ENCODE data around the gene TTLL7.

Gene TTLL7

DNA sequence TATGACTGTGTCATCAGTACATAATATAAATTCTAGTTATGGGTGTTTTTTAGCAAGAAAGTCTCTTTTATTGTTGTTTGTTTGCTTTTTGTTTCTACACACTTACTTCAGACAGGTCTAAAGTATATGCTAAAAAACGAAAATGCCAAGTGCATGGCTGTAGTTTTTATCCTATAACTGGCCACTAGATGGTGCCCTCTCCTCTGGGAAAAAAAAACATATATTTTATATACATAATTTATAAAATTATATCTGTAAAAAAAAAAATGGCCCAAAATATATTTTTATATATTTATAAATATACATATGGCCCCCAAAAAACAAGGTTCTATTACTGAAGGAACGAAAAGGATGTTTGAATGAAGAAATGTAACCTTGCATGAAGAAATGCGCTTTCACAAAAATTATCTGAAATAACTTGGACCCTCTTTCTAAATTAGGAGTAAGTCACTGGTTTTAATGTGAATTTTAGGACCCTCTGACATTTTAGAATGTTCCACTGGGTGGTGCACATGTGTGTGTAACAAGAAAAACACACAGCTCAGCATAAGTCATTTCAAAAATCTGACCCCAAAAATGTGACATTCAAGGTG lies 93.5 kb downstream of the TTLL7 start:
- Mint-ChIP-seq H3K27me3 (ENCODE audit: low read depth, poor library complexity) (no peaks in the 10 kb centered on the region), H3K36me3 (ENCODE audit: low read depth) (peaks cover 9% of the 10 kb centered on the region), H3K27ac (no peak overlapping the region), H3K4me1 (peaks cover 10% of the 10 kb centered on the region), H3K4me3 (no peak overlapping the region), H3K9me3 (no peaks in the 10 kb centered on the region)
- DNase-seq, result peak; percentile 4
- TF ChIP-seq, protein P1, sequence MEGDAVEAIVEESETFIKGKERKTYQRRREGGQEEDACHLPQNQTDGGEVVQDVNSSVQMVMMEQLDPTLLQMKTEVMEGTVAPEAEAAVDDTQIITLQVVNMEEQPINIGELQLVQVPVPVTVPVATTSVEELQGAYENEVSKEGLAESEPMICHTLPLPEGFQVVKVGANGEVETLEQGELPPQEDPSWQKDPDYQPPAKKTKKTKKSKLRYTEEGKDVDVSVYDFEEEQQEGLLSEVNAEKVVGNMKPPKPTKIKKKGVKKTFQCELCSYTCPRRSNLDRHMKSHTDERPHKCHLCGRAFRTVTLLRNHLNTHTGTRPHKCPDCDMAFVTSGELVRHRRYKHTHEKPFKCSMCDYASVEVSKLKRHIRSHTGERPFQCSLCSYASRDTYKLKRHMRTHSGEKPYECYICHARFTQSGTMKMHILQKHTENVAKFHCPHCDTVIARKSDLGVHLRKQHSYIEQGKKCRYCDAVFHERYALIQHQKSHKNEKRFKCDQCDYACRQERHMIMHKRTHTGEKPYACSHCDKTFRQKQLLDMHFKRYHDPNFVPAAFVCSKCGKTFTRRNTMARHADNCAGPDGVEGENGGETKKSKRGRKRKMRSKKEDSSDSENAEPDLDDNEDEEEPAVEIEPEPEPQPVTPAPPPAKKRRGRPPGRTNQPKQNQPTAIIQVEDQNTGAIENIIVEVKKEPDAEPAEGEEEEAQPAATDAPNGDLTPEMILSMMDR (IDR thresholded peaks at IDR 0.05), result peak; percentile 79

DNA sequence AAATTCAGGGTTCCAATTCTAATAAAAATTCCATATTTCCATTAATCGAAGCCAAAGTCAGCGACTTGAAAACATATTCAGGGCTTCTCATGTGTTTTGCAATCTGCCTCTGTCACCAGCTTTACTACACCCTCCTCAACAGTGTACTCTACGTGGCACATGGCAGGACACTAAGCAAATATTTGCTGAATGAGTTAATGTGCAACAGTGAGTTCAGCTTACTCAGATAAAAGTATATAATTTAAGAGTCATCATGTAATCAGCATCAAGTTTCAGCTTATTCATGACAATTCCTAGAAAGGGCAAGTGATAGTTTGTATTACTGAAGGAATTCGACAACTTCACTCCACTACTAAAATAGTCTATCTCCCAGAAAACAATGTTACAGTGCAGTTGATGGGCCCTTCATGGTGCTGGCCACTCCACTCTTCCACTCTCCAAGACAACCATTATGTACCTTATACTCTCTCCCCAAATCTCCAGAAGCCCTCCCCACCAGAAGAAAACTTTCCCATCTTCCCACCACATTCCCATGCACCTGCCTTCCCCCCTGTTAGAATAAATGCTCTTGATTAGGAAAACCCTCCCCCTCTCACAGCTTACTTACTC lies 97.3 kb downstream of the TTLL7 start:
- Mint-ChIP-seq H3K9me3 (no peaks in the 10 kb centered on the region), H3K27me3 (ENCODE audit: low read depth, poor library complexity) (no peaks in the 10 kb centered on the region), H3K4me1 (peaks cover 4% of the 10 kb centered on the region), H3K36me3 (ENCODE audit: low read depth) (no peaks in the 10 kb centered on the region), H3K4me3 (no peak overlapping the region), H3K27ac (no peak overlapping the region)
- TF ChIP-seq, protein P1 (IDR thresholded peaks at IDR 0.05), result no peak
- DNase-seq, result no peak

DNA sequence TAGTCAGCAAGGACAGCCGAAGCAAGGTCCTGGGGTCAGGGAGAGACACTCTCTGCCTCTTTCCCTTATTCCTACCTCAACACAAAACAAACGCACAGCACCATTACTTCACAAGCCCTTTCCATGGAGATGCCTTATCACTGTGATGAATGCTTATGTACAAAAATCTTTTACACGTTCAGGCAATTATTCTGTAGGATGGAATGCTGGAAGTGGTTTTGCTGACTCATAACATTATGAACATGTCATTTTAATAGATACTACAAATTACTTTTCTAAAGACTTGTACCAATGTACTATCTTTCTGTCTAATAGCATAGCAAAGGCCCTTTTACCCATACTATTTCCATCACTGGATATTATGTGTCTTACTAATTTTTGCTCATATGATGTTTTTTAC lies 98.4 kb downstream of the TTLL7 start:
- no peaks in the 10 kb centered on the region for H3K27me3 Mint-ChIP-seq (ENCODE audit: low read depth, poor library complexity)
- H3K36me3 Mint-ChIP-seq (ENCODE audit: low read depth), result no peaks in the 10 kb centered on the region
- peaks cover 4% of the 10 kb centered on the region for H3K4me1 Mint-ChIP-seq
- TF ChIP-seq, protein P1 (IDR thresholded peaks at IDR 0.05), result no peak
- no peak overlapping the region for H3K4me3 Mint-ChIP-seq
- H3K9me3 Mint-ChIP-seq, result no peaks in the 10 kb centered on the region
- DNase-seq, result no peak
- no peak overlapping the region for H3K27ac Mint-ChIP-seq

DNA sequence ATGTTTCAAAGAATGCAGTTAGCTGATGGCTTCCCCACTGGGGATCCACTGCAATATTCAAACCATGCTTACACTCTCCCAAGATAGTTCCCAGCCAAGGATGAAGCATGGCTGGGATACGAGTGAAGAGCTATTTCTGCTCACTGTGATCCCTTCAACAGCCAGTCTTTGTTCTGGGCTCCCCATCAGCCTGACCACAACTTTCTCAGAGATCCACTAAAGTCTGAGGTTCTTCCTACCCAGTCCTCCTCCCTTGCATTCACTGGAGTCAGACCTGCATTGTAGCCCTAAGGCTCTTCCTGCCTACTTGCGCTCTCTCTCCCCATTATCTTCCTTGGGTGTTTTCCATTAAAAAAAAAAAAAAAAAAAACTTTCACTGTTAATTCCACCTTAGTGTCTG lies 101.4 kb downstream of the TTLL7 start:
- H3K9me3 Mint-ChIP-seq, result no peaks in the 10 kb centered on the region
- no peak for DNase-seq
- no peak overlapping the region for H3K27ac Mint-ChIP-seq
- peaks cover 4% of the 10 kb centered on the region for H3K4me1 Mint-ChIP-seq
- no peaks in the 10 kb centered on the region for H3K36me3 Mint-ChIP-seq (ENCODE audit: low read depth)
- no peaks in the 10 kb centered on the region for H3K27me3 Mint-ChIP-seq (ENCODE audit: low read depth, poor library complexity)
- no peak overlapping the region for H3K4me3 Mint-ChIP-seq
- TF ChIP-seq, protein P1 (IDR thresholded peaks at IDR 0.05), result no peak

GRCh38 chr1:83896299-83896698 lies 102.6 kb downstream of the TTLL7 start:
- Mint-ChIP-seq H3K9me3 (no peaks in the 10 kb centered on the region), H3K27ac (no peak overlapping the region)
- TF ChIP-seq, protein P1 (IDR thresholded peaks at IDR 0.05), result no peak

DNA sequence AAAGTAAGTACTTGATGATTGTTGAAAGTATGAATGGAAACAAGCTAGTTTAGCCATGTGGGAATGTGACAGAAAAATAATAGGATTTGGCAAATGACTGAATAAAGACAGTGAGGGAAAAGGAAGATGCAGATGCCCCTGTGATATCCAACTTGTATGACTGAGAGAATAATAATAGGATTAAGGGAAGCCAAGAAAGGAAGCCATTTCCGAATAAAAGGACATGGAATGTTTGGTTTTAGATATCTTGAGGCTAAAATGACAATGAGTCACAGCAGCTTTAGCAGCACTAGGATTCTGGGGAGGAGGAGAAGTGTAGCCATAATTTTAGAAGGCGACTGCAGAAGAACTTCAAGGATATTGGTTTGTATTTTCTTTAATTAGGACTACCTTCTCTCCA lies 109.2 kb downstream of the TTLL7 start:
- DNase-seq, result no peak
- H3K4me3 Mint-ChIP-seq, result no peak overlapping the region
- H3K4me1 Mint-ChIP-seq, result no peaks in the 10 kb centered on the region
- peaks cover 3% of the 10 kb centered on the region for H3K27me3 Mint-ChIP-seq (ENCODE audit: low read depth, poor library complexity)
- TF ChIP-seq, protein P1 (IDR thresholded peaks at IDR 0.05), result no peak
- H3K27ac Mint-ChIP-seq, result no peak overlapping the region
- H3K36me3 Mint-ChIP-seq (ENCODE audit: low read depth), result peaks cover 15% of the 10 kb centered on the region
- H3K9me3 Mint-ChIP-seq, result no peaks in the 10 kb centered on the region

More at GRCh38 chr1:83896299-83896698, 102.6 kb downstream of the TTLL7 start:
- Mint-ChIP-seq H3K4me3 (no peak overlapping the region), H3K4me1 (peaks cover 4% of the 10 kb centered on the region), H3K36me3 (ENCODE audit: low read depth) (no peaks in the 10 kb centered on the region), H3K27me3 (ENCODE audit: low read depth, poor library complexity) (peaks cover 3% of the 10 kb centered on the region)
- DNase-seq, result no peak

All from nephron progenitor cell (in vitro differentiated cells).